Endothelial cell of umbilical vein (primary cell): ENCODE measurements around the gene ZNF626. TPM values are rescaled to one million over a fixed set of nuclear protein-coding genes. Genes with fewer than 3 reads are reported as not detected.

Experiments used
- BruUV-seq: library from RNA; stranded (reverse); fragments of 400-500 nt; replicated peaks from 2 replicates; lab custom pipeline; 2021; lab: Mats Ljungman, UMichigan
- CTCF ChIA-PET: fragments of 300-600, 350-600 bp; sonication (Branson Sonifier 250); formaldehyde crosslinking; loops from one replicate; lab custom pipeline; 2021; ENCODE audit warnings: antibody characterized with exemption, inconsistent platforms; lab: Charles Lee
- POLR2A ChIA-PET: fragments of 300-600, 350-600 bp; sonication (Branson Sonifier 250); formaldehyde crosslinking; loops from one replicate; lab custom pipeline; 2021; ENCODE audit warnings: antibody characterized with exemption, inconsistent platforms; lab: Charles Lee
- DNase-seq: peaks from one replicate; pipeline ENCODE4 v3.0.0-alpha.2; 2011; ENCODE audit warnings: low read depth, low spot score
- FAIRE-seq: peaks from 2 replicates; lab custom pipeline; 2011; peaks lifted over from hg19 to GRCh38; lab: Jason Lieb, UNC
- H2AFZ ChIP-seq: 2 replicates; pipeline ENCODE4 v1.6.0; 2012; ENCODE audit warnings: low read depth, low read length, control low read depth, inconsistent platforms
- H3K27ac ChIP-seq: 2 replicates; pipeline ENCODE4 v1.5.1; 2011; ENCODE audit warnings: low read depth, mild to moderate bottlenecking, control low read depth, low read length, moderate library complexity; ENCODE audit not compliant: insufficient read depth
- H3K27me3 ChIP-seq, 2 experiments: 2 replicates each; pipeline versions ENCODE4 v1.6.0 to v1.6.1; 2011; ENCODE audit warnings: low read length in 2 of 2, mixed read lengths in 1 of 2; ENCODE audit not compliant: control insufficient read depth in 2 of 2, insufficient read depth in 2 of 2
- H3K36me3 ChIP-seq, 2 experiments: 2 replicates in 1 of 2; 3 replicates in 1 of 2; pipeline ENCODE4 v1.5.1; 2011; ENCODE audit warnings: low read length in 2 of 2, mild to moderate bottlenecking in 1 of 2, moderate library complexity in 1 of 2; ENCODE audit not compliant: control insufficient read depth in 2 of 2, insufficient read depth in 2 of 2; ENCODE audit errors: extremely low read depth in 1 of 2
- H3K4me1 ChIP-seq: 3 replicates; pipeline ENCODE4 v1.5.1; 2011; ENCODE audit warnings: mild to moderate bottlenecking, low read length; ENCODE audit not compliant: control insufficient read depth, insufficient read depth; ENCODE audit errors: extremely low read depth
- H3K4me2 ChIP-seq: 2 replicates; pipeline ENCODE4 v1.6.1; 2011; ENCODE audit warnings: low read length, control low read depth, mixed read lengths; ENCODE audit not compliant: insufficient read depth
- H3K4me3 ChIP-seq, 3 experiments: fragments of 200-600 bp in 1 of 3; sonication (generic), shearing (Covaris generic) in 1 of 3; replicated peaks in 1 of 3; 2 replicates each; pipeline ENCODE4 v1.5.1; 2011 to 2016; ENCODE audit warnings: control low read depth in 3 of 3, low read length in 3 of 3, mild to moderate bottlenecking in 2 of 3, inconsistent platforms in 1 of 3, low read depth in 1 of 3, moderate library complexity in 1 of 3; ENCODE audit not compliant: insufficient read depth in 1 of 3
- H3K79me2 ChIP-seq: 2 replicates; pipeline ENCODE4 v1.6.0; 2012; ENCODE audit warnings: low read length, inconsistent platforms; ENCODE audit not compliant: control insufficient read depth, insufficient read depth
- H3K9ac ChIP-seq: replicated peaks from 2 replicates; pipeline ENCODE3; 2011; ENCODE audit warnings: low read length, control low read depth; ENCODE audit not compliant: insufficient read depth; ENCODE audit errors: extremely low read depth
- H3K9me1 ChIP-seq: replicated peaks from 3 replicates; pipeline ENCODE4 v1.6.0; 2011; ENCODE audit warnings: mild to moderate bottlenecking, low read length; ENCODE audit not compliant: control insufficient read depth, insufficient read depth; ENCODE audit errors: extremely low read depth
- H3K9me3 ChIP-seq: replicated peaks from 2 replicates; pipeline ENCODE4 v1.5.1; 2012; ENCODE audit warnings: low read length, inconsistent platforms; ENCODE audit not compliant: control insufficient read depth, insufficient read depth
- H4K20me1 ChIP-seq: replicated peaks from 2 replicates; pipeline ENCODE3; 2011; ENCODE audit warnings: mild to moderate bottlenecking, low read length; ENCODE audit not compliant: control insufficient read depth, insufficient read depth; ENCODE audit errors: extremely low read depth
- EZH2 ChIP-seq: IDR thresholded peaks from 2 replicates; pipeline ENCODE4 v1.6.1; 2012; ENCODE audit warnings: borderline replicate concordance, low read depth, mild to moderate bottlenecking, moderate library complexity, low read length, inconsistent platforms; ENCODE audit not compliant: severe bottlenecking
- FOS ChIP-seq: IDR thresholded peaks from 2 replicates; pipeline ENCODE4 v1.6.1; 2011; ENCODE audit warnings: mild to moderate bottlenecking, low read length, moderate library complexity, borderline replicate concordance; ENCODE audit not compliant: insufficient read depth
- GATA2 ChIP-seq: IDR thresholded peaks from 2 replicates; pipeline ENCODE4 v1.7.0; 2011; ENCODE audit warnings: low read depth, mild to moderate bottlenecking, moderate library complexity, mixed read lengths, low read length; ENCODE audit not compliant: insufficient read length, insufficient read depth
- JUN ChIP-seq: IDR thresholded peaks from 2 replicates; pipeline ENCODE4 v1.6.1; 2011; ENCODE audit warnings: borderline replicate concordance, low read depth; ENCODE audit not compliant: insufficient read length, insufficient read depth
- MYC ChIP-seq: IDR thresholded peaks from one replicate; pipeline ENCODE4 v1.6.1; 2011; ENCODE audit warnings: mild to moderate bottlenecking, low read depth, low read length
- POLR2A ChIP-seq: IDR thresholded peaks from 2 replicates; pipeline ENCODE4 v1.6.1; 2012; ENCODE audit warnings: low read depth, mild to moderate bottlenecking, control low read depth, low read length
- POLR2AphosphoS5 ChIP-seq: IDR thresholded peaks from 2 replicates; pipeline ENCODE4 v1.6.1; 2012; ENCODE audit warnings: low read depth, mild to moderate bottlenecking, control low read depth, low read length, moderate library complexity; ENCODE audit not compliant: insufficient read depth
- dilution Hi-C: fragments of 300-500 bp; cut with MboI; formaldehyde crosslinking; loops from one replicate; pipeline ENCODE4 v1.15.0; 2019; ENCODE audit warnings: low sequenced_read_pairs; ENCODE audit not compliant: extremely low pct_ligation_motif_present
- intact Hi-C: fragments of 100-400 bp; cut with micrococcal nuclease; formaldehyde crosslinking; loops from one replicate; pipeline ENCODE4 v1.10.0; 2022
- polyA plus RNA-seq, 4 experiments: library from polyadenylated mRNA; depleted of rRNA in 3 of 4; stranded (reverse) in 3 of 4; unstranded in 1 of 4; fragments of >200 nt; gene quantifications; 2 replicates each; pipeline versions ENCODE4 v1.2.1 to v1.2.3, GENCODE V29; 2011 to 2012; ENCODE audit warnings: missing spikeins in 1 of 4
- total RNA-seq: library from RNA; stranded (reverse); gene quantifications from 2 replicates; pipeline ENCODE4 v1.2.3, GENCODE V29; 2021
- TF ChIP-seq, protein P1 (sequence below), 2 donors: IDR thresholded peaks; 1 replicate in 1 of 2; 2 replicates in 1 of 2; pipeline ENCODE4 v1.5.1; 2011; ENCODE audit warnings: low read length in 2 of 2, mild to moderate bottlenecking in 2 of 2, moderate library complexity in 2 of 2, control low read depth in 1 of 2, inconsistent platforms in 1 of 2, low read depth in 1 of 2; ENCODE audit not compliant: insufficient read depth in 1 of 2; ENCODE audit errors: extremely low read depth in 1 of 2
- TF ChIP-seq, protein P2 (sequence below): IDR thresholded peaks from 2 replicates; pipeline ENCODE4 v1.6.1; 2011; ENCODE audit not compliant: insufficient read depth, insufficient read length

ZNF626 gene
- total and polyA plus RNA-seq, 2 donors (not counting 3 experiments of a cell fraction or from before 2014, with no cell fraction given), result 2.2 to 7.7 TPM

DNA sequence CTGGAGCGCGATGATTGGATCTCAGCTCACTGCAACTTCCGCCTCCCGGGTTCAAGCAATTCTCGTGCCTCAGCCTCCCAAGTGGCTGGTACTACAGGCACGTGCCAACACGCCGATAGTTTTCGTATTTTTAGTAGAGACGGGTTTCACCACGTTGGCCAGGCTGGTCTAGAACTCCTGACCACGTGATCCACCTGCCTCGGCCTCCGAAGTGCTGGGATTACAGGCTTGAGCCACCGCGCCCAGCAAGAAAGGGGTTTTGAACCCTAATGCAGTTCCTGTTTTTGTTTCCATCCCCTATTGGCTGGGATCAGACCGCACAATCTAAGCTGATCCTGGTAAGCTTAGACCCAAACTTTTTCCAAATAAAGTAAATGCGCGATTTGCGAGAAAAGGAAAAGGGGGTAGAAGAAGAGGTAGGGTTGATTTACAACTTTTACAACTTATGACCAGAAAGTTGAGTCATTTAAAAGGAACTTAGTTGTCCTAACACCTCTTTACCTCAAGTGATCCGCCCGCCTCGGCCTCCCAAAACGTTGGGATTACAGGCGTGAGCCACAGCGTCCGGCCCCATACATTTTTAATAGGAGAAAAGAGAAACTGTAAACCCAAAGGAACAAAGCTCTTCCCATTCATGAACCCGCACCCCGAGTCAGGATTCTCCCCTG lies 764 bp downstream of the ZNF626 start:
- Histone ChIP-seq H3K9me1 (no peaks in the 10 kb centered on the region), H3K79me2 (peaks cover 13% of the 10 kb centered on the region), H3K36me3 (peaks cover 0 to 3% of the 10 kb centered on the region in 2 experiments), H3K4me2 (peak overlapping the region; percentile 71), H2AFZ (peak overlapping the region; percentile 20), H3K27me3 (no peaks in the 10 kb centered on the region), H4K20me1 (no peaks in the 10 kb centered on the region), H3K4me1 (no peaks in the 10 kb centered on the region), H3K4me3 (peak overlapping the region; percentile 83 to 85 (median 84)), H3K27ac (no peak overlapping the region), H3K9me3 (peaks cover 3% of the 10 kb centered on the region), H3K9ac (peak overlapping the region; percentile 92)
- POLR2A ChIA-PET, result interaction anchor here (0.6 to 1.9 kb wide), 7 partner anchors 95 to 1108 kb away, joined by 3 to 11 read pairs (median 3); partner anchors contain the start of genes ZNF430, ZNF486, ZNF708 and ZNF737
- dilution Hi-C loops (no loop called here), intact Hi-C loops (loop anchor here (1.0 kb wide), 1 partner anchor 95 kb away; the partner anchor contains the start of gene ZNF737)
- CTCF ChIA-PET, result interaction anchor here (1.5 kb wide), 1 partner anchor 12 kb away, joined by 3 read pairs; no protein-coding TSS in a partner anchor
- peak; percentile 33 for FAIRE-seq
- DNase-seq, result peak; percentile 20
- TF ChIP-seq FOS, result no peak
- TF ChIP-seq EZH2, result no peak
- TF ChIP-seq JUN, result no peak
- no peak for TF ChIP-seq MYC
- no peak for TF ChIP-seq POLR2A
- TF ChIP-seq, protein P1, sequence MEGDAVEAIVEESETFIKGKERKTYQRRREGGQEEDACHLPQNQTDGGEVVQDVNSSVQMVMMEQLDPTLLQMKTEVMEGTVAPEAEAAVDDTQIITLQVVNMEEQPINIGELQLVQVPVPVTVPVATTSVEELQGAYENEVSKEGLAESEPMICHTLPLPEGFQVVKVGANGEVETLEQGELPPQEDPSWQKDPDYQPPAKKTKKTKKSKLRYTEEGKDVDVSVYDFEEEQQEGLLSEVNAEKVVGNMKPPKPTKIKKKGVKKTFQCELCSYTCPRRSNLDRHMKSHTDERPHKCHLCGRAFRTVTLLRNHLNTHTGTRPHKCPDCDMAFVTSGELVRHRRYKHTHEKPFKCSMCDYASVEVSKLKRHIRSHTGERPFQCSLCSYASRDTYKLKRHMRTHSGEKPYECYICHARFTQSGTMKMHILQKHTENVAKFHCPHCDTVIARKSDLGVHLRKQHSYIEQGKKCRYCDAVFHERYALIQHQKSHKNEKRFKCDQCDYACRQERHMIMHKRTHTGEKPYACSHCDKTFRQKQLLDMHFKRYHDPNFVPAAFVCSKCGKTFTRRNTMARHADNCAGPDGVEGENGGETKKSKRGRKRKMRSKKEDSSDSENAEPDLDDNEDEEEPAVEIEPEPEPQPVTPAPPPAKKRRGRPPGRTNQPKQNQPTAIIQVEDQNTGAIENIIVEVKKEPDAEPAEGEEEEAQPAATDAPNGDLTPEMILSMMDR (IDR thresholded peaks at IDR 0.05; ENCODE audit: extremely low read depth in 1 of 2, insufficient read depth in 1 of 2, low read depth in 1 of 2, low read length in 2 of 2), result no peak
- TF ChIP-seq, protein P2, sequence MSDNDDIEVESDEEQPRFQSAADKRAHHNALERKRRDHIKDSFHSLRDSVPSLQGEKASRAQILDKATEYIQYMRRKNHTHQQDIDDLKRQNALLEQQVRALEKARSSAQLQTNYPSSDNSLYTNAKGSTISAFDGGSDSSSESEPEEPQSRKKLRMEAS, result no peak
- TF ChIP-seq POLR2AphosphoS5, result no peak
- TF ChIP-seq GATA2, result no peak
- TSS peak; percentile 37 for BruUV-seq
